Hippocampal formation (tissue), 2 donors: ENCODE data around the gene ZNF445.
"Not testable (repeated sequence)": the region's sequence is repeated elsewhere in the genome, so short reads cannot be mapped to it uniquely, and the experiment has no call there.

Source experiments
- DNase-seq, 2 donors: peaks; one replicate each; lab custom pipeline; 2025; lab: John Stamatoyannopoulos, UW

ZNF445 gene

GRCh38 chr3:44434834-44435510, 42.5 kb downstream of the ZNF445 start:
- no peak for DNase-seq

GRCh38 chr3:44430466-44430865, 47.0 kb downstream of the ZNF445 start:
- DNase-seq = no peak

GRCh38 chr3:44429459-44429858, 48.0 kb downstream of the ZNF445 start:
- no peak for DNase-seq

GRCh38 chr3:44428910-44429309, 48.6 kb downstream of the ZNF445 start:
- DNase-seq = no peak

- DNase-seq = no peak
These were observed 49.8 kb downstream of the ZNF445 start for GRCh38 chr3:44427683-44428082.

- DNase-seq = no peak
These were observed 52.7 kb downstream of the ZNF445 start for GRCh38 chr3:44424758-44425157.

GRCh38 chr3:44421280-44421679, 56.2 kb downstream of the ZNF445 start:
- no peak for DNase-seq

GRCh38 chr3:44420676-44421075, 56.8 kb downstream of the ZNF445 start:
- no peak for DNase-seq

- DNase-seq = no peak
These were observed 57.4 kb downstream of the ZNF445 start for GRCh38 chr3:44419923-44420650.

- no peak for DNase-seq
These were observed 58.2 kb downstream of the ZNF445 start for GRCh38 chr3:44419116-44419922.

- no peak for DNase-seq
These were observed 58.9 kb downstream of the ZNF445 start for GRCh38 chr3:44418549-44418948.

- not testable (repeated sequence) for DNase-seq
These were observed 59.4 kb downstream of the ZNF445 start for GRCh38 chr3:44418118-44418517.

- DNase-seq = no peak
These were observed 61.1 kb downstream of the ZNF445 start for GRCh38 chr3:44416031-44417030.

- DNase-seq = no peak
These were observed 62.0 kb downstream of the ZNF445 start for GRCh38 chr3:44415421-44415820.

GRCh38 chr3:44414517-44415090, 62.9 kb downstream of the ZNF445 start:
- DNase-seq = no peak

- no peak for DNase-seq
These were observed 65.1 kb downstream of the ZNF445 start for GRCh38 chr3:44412365-44412764.

- DNase-seq = no peak
These were observed 66.3 kb downstream of the ZNF445 start for GRCh38 chr3:44411031-44411645.

GRCh38 chr3:44409640-44410410, 67.6 kb downstream of the ZNF445 start:
- DNase-seq = no peak

GRCh38 chr3:44402548-44402947, 74.9 kb downstream of the ZNF445 start:
- DNase-seq = no peak

- no peak for DNase-seq
These were observed 76.7 kb downstream of the ZNF445 start for GRCh38 chr3:44400771-44401170.
